Loucy (cell line): Measurements from ENCODE around the gene SLC26A11.

ENCODE experiments used
- H2AFZ ChIP-seq: fragments of 200-600 bp; sonication (generic); 2 replicates; pipeline ENCODE4 v1.6.0; 2016; ENCODE audit warnings: antibody characterized with exemption, mild to moderate bottlenecking, low read length, moderate library complexity
- H3F3A ChIP-seq: fragments of 200-600 bp; 2 replicates; pipeline ENCODE4 v1.6.0; 2016; ENCODE audit warnings: antibody characterized with exemption, low read depth, mild to moderate bottlenecking
- H3K27me3 ChIP-seq: fragments of 200-600 bp; sonication (generic); 2 replicates; pipeline ENCODE4 v1.6.1; 2014; ENCODE audit warnings: low read length, mild to moderate bottlenecking; ENCODE audit not compliant: insufficient read depth, poor library complexity, severe bottlenecking
- H3K36me3 ChIP-seq: fragments of 200-600 bp; sonication (generic); 2 replicates; pipeline ENCODE4 v1.6.1; 2016; ENCODE audit warnings: low read length; ENCODE audit not compliant: insufficient read depth
- H3K4me1 ChIP-seq: fragments of 200-600 bp; sonication (generic); 2 replicates; pipeline ENCODE4 v1.5.1; 2014; ENCODE audit warnings: low read length, mild to moderate bottlenecking; ENCODE audit not compliant: insufficient read depth, poor library complexity, severe bottlenecking
- H3K4me2 ChIP-seq: fragments of 200-600 bp; sonication (generic); 2 replicates; pipeline ENCODE4 v1.6.0; 2014; ENCODE audit warnings: antibody characterized with exemption, low read length, low read depth, mild to moderate bottlenecking; ENCODE audit not compliant: poor library complexity, severe bottlenecking
- H3K4me3 ChIP-seq: fragments of 200-600 bp; sonication (generic); 2 replicates; pipeline ENCODE4 v1.5.1; 2014; ENCODE audit warnings: low read length, mild to moderate bottlenecking, mixed read lengths; ENCODE audit not compliant: poor library complexity, severe bottlenecking
- H3K79me2 ChIP-seq: fragments of 200-600 bp; sonication (generic); 2 replicates; pipeline ENCODE4 v1.6.1; 2014; ENCODE audit warnings: low read length; ENCODE audit not compliant: insufficient read depth
- H3K9ac ChIP-seq: fragments of 200-600 bp; sonication (generic); 2 replicates; pipeline ENCODE4 v1.6.0; 2014; ENCODE audit warnings: mild to moderate bottlenecking, low read depth, low read length, moderate library complexity; ENCODE audit not compliant: poor library complexity, severe bottlenecking
- H3K9me2 ChIP-seq: fragments of 200-600 bp; sonication (generic); replicated peaks from 2 replicates; pipeline ENCODE4 v1.6.1; 2016; ENCODE audit warnings: low read depth, low read length, mixed read lengths
- H3K9me3 ChIP-seq: fragments of 200-600 bp; sonication (generic); 2 replicates; pipeline ENCODE4 v1.6.1; 2014; ENCODE audit warnings: mild to moderate bottlenecking, antibody characterized with exemption, low read length, low read depth; ENCODE audit not compliant: insufficient read depth
- H4K20me1 ChIP-seq: fragments of 200-600 bp; sonication (generic); 2 replicates; pipeline ENCODE4 v1.6.0; 2014; ENCODE audit warnings: antibody characterized with exemption, low read length, mild to moderate bottlenecking; ENCODE audit not compliant: insufficient read depth, poor library complexity, severe bottlenecking
- EZH2phosphoT487 ChIP-seq: fragments of 200-600 bp; IDR thresholded peaks from 2 replicates; pipeline ENCODE4 v1.6.1; 2018; ENCODE audit warnings: antibody characterized with exemption, mild to moderate bottlenecking, moderate library complexity, borderline replicate concordance
- TF ChIP-seq, protein P1 (sequence below): fragments of 200-600 bp; sonication (generic); conservative IDR thresholded peaks from 2 replicates; pipeline ENCODE4 v1.5.1; 2014; ENCODE audit warnings: mild to moderate bottlenecking, antibody characterized with exemption, low read length

Gene SLC26A11

DNA sequence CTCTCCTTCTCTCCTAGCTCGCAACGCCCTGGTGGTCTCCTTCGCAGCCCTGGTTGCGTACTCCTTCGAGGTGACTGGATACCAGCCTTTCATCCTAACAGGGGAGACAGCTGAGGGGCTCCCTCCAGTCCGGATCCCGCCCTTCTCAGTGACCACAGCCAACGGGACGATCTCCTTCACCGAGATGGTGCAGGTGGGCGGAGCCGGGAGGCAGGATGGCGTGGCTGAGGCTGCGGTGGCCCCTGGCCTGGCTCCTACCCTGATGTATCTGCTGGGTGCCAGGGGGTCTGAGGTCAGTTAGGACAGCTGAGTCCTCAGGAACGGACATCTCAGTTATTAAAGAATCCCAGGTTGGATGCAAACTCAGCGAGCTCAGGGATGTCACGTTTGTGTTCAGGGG, 16.7 kb downstream of the SLC26A11 start:
- no peaks in the 10 kb centered on the region for H4K20me1 ChIP-seq
- H3K36me3 ChIP-seq, result no peaks in the 10 kb centered on the region
- H3K4me2 ChIP-seq, result no peak overlapping the region
- no peaks in the 10 kb centered on the region for H3K9me2 ChIP-seq
- no peak overlapping the region for H3K4me3 ChIP-seq
- H3K27me3 ChIP-seq, result no peaks in the 10 kb centered on the region
- no peaks in the 10 kb centered on the region for H3K4me1 ChIP-seq
- H3K9ac ChIP-seq, result no peak overlapping the region
- no peaks in the 10 kb centered on the region for H3K79me2 ChIP-seq
- TF ChIP-seq EZH2phosphoT487, result no peak
- TF ChIP-seq, protein P1, sequence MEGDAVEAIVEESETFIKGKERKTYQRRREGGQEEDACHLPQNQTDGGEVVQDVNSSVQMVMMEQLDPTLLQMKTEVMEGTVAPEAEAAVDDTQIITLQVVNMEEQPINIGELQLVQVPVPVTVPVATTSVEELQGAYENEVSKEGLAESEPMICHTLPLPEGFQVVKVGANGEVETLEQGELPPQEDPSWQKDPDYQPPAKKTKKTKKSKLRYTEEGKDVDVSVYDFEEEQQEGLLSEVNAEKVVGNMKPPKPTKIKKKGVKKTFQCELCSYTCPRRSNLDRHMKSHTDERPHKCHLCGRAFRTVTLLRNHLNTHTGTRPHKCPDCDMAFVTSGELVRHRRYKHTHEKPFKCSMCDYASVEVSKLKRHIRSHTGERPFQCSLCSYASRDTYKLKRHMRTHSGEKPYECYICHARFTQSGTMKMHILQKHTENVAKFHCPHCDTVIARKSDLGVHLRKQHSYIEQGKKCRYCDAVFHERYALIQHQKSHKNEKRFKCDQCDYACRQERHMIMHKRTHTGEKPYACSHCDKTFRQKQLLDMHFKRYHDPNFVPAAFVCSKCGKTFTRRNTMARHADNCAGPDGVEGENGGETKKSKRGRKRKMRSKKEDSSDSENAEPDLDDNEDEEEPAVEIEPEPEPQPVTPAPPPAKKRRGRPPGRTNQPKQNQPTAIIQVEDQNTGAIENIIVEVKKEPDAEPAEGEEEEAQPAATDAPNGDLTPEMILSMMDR, result no peak
- H2AFZ ChIP-seq, result no peak overlapping the region
- H3K9me3 ChIP-seq, result peaks cover 6% of the 10 kb centered on the region; the same call in 1 of the 2 replicates
- no peaks in the 10 kb centered on the region for H3F3A ChIP-seq

- H3K9me3 ChIP-seq, result peaks cover 5% of the 10 kb centered on the region; the same call in 1 of the 2 replicates
- no peak overlapping the region for H3K4me2 ChIP-seq
- no peaks in the 10 kb centered on the region for H3K36me3 ChIP-seq
- H2AFZ ChIP-seq, result no peak overlapping the region
- H3F3A ChIP-seq, result no peaks in the 10 kb centered on the region
- H3K4me1 ChIP-seq, result no peaks in the 10 kb centered on the region
- no peaks in the 10 kb centered on the region for H3K27me3 ChIP-seq
- TF ChIP-seq, protein P1, result no peak
- no peak for TF ChIP-seq EZH2phosphoT487
- no peak overlapping the region for H3K4me3 ChIP-seq
- H4K20me1 ChIP-seq, result no peaks in the 10 kb centered on the region
- no peak overlapping the region for H3K9ac ChIP-seq
- no peaks in the 10 kb centered on the region for H3K9me2 ChIP-seq
- no peaks in the 10 kb centered on the region for H3K79me2 ChIP-seq
Measured at GRCh38 chr17:80237386-80237785, 17.2 kb downstream of the SLC26A11 start.

- Histone ChIP-seq H3K4me3 (no peak overlapping the region), H3K79me2 (no peaks in the 10 kb centered on the region)
Measured at GRCh38 chr17:80242505-80242904, 22.3 kb downstream of the SLC26A11 start.

More at GRCh38 chr17:80242505-80242904, 22.3 kb downstream of the SLC26A11 start:
- Histone ChIP-seq H3K4me2 (no peak overlapping the region), H3K36me3 (no peaks in the 10 kb centered on the region), H3K9me2 (no peaks in the 10 kb centered on the region), H3K9me3 (no peaks in the 10 kb centered on the region), H3K4me1 (no peaks in the 10 kb centered on the region), H2AFZ (no peak overlapping the region), H3K9ac (no peak overlapping the region), H3F3A (no peaks in the 10 kb centered on the region), H3K27me3 (no peaks in the 10 kb centered on the region), H4K20me1 (no peaks in the 10 kb centered on the region)
- TF ChIP-seq, protein P1, result no peak
